ENCODE measurements around the gene CPNE5. TPM values are rescaled to one million over a fixed set of nuclear protein-coding genes. Genes with fewer than 3 reads are reported as not detected.

Gene CPNE5
- total and polyA plus RNA-seq, 9 of the 15 experiments (the other 6 are each of a cell fraction or from before 2014, with no cell fraction given): 0.14 to 1.0 (median 0.46) TPM; not detected in 2

DNA sequence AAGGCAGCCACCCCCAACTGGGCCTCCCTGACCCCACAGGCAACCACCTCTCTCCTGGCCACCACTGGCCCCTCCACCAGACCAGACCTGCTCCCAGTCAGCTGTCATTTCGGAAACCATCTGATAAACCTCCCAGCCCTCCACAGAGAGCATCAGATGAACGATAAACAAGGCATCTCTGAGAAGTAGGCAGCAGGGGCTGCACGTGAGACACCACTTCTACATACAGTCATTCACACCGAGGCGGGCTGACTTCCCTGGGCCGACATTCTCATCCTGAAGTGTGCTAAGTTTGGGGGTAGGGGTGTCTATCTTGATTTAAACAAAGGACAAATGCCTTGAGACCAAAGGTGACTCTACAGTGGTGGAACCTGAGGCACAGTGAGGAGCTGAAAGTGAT is 13.8 kb downstream of the CPNE5 start (continued):
- TF ChIP-seq ATF3 (IDR thresholded peaks at IDR 0.05) (no peak), ATF3 (CRISPR knock-in tag; conservative IDR thresholded peaks at IDR 0.05) (no peak), GABPB2 (CRISPR knock-in tag; conservative IDR thresholded peaks at IDR 0.05) (no peak), LCOR (CRISPR knock-in tag; IDR thresholded peaks at IDR 0.05) (no peak), DNMT1 (IDR thresholded peaks at IDR 0.05) (no peak), SETDB1 (IDR thresholded peaks at IDR 0.05; ENCODE audit: low read length) (no peak), MAZ (CRISPR knock-in tag; conservative IDR thresholded peaks at IDR 0.05 in 1 of 2, IDR thresholded peaks at IDR 0.05 in 1 of 2) (no peak; a peak in 1 of 4 replicates), HMGN3 (IDR thresholded peaks at IDR 0.05; ENCODE audit: borderline replicate concordance, extremely low read depth, insufficient read length, low read depth, low read length) (no peak), ZNF511 (CRISPR knock-in tag; IDR thresholded peaks at IDR 0.05) (no peak), POLR3G (IDR thresholded peaks at IDR 0.05; ENCODE audit: extremely low read depth, insufficient read length, insufficient replicate concordance) (no peak), HMG20A (CRISPR knock-in tag; conservative IDR thresholded peaks at IDR 0.05) (no peak), DIDO1 (tag; IDR thresholded peaks at IDR 0.05; ENCODE audit: low read depth) (peak; percentile 47; the same call in 1 of the 2 replicates), LEF1 (IDR thresholded peaks at IDR 0.05) (peak; percentile 70; the same call in 1 of the 2 replicates), MTA2 (IDR thresholded peaks at IDR 0.05; ENCODE audit: low read depth) (no peak), CBX2 (IDR thresholded peaks at IDR 0.05; ENCODE audit: insufficient read depth, low read length, poor library complexity, severe bottlenecking) (no peak), ZNF583 (CRISPR knock-in tag; IDR thresholded peaks at IDR 0.05) (no peak), ZNF354B (CRISPR knock-in tag; IDR thresholded peaks at IDR 0.05) (no peak), MECOM (CRISPR knock-in tag; IDR thresholded peaks at IDR 0.05) (no peak), HOXB6 (CRISPR knock-in tag; IDR thresholded peaks at IDR 0.05; ENCODE audit: borderline replicate concordance) (no peak), SMAD4 (CRISPR knock-in tag; conservative IDR thresholded peaks at IDR 0.05) (no peak)
- TF ChIP-seq, protein P1, sequence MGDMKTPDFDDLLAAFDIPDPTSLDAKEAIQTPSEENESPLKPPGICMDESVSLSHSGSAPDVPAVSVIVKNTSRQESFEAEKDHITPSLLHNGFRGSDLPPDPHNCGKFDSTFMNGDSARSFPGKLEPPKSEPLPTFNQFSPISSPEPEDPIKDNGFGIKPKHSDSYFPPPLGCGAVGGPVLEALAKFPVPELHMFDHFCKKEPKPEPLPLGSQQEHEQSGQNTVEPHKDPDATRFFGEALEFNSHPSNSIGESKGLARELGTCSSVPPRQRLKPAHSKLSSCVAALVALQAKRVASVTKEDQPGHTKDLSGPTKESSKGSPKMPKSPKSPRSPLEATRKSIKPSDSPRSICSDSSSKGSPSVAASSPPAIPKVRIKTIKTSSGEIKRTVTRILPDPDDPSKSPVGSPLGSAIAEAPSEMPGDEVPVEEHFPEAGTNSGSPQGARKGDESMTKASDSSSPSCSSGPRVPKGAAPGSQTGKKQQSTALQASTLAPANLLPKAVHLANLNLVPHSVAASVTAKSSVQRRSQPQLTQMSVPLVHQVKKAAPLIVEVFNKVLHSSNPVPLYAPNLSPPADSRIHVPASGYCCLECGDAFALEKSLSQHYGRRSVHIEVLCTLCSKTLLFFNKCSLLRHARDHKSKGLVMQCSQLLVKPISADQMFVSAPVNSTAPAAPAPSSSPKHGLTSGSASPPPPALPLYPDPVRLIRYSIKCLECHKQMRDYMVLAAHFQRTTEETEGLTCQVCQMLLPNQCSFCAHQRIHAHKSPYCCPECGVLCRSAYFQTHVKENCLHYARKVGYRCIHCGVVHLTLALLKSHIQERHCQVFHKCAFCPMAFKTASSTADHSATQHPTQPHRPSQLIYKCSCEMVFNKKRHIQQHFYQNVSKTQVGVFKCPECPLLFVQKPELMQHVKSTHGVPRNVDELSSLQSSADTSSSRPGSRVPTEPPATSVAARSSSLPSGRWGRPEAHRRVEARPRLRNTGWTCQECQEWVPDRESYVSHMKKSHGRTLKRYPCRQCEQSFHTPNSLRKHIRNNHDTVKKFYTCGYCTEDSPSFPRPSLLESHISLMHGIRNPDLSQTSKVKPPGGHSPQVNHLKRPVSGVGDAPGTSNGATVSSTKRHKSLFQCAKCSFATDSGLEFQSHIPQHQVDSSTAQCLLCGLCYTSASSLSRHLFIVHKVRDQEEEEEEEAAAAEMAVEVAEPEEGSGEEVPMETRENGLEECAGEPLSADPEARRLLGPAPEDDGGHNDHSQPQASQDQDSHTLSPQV (IDR thresholded peaks at IDR 0.05): no peak
- TF ChIP-seq, protein P2, sequence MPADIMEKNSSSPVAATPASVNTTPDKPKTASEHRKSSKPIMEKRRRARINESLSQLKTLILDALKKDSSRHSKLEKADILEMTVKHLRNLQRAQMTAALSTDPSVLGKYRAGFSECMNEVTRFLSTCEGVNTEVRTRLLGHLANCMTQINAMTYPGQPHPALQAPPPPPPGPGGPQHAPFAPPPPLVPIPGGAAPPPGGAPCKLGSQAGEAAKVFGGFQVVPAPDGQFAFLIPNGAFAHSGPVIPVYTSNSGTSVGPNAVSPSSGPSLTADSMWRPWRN (IDR thresholded peaks at IDR 0.05; ENCODE audit: low read depth): peak; percentile 93
- TF ChIP-seq, protein P3, sequence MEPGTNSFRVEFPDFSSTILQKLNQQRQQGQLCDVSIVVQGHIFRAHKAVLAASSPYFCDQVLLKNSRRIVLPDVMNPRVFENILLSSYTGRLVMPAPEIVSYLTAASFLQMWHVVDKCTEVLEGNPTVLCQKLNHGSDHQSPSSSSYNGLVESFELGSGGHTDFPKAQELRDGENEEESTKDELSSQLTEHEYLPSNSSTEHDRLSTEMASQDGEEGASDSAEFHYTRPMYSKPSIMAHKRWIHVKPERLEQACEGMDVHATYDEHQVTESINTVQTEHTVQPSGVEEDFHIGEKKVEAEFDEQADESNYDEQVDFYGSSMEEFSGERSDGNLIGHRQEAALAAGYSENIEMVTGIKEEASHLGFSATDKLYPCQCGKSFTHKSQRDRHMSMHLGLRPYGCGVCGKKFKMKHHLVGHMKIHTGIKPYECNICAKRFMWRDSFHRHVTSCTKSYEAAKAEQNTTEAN (CRISPR knock-in tag; IDR thresholded peaks at IDR 0.05): no peak
